HL-60 (cell line): ENCODE results near the gene SECISBP2.

Source experiments
- CTCF ChIP-seq: IDR thresholded peaks from one replicate; pipeline ENCODE4 v1.5.1; 2011; ENCODE audit warnings: low read length, control low read depth, inconsistent platforms; ENCODE audit not compliant: insufficient read depth
- POLR2AphosphoS5 ChIP-seq: IDR thresholded peaks from 2 replicates; pipeline ENCODE4 v1.6.1; 2012; ENCODE audit warnings: low read depth

- no peak for TF ChIP-seq CTCF
- TF ChIP-seq POLR2AphosphoS5 = no peak
These were observed 49.6 kb downstream of the SECISBP2 start for GRCh38 chr9:89367726-89368437.
